ENCODE measurements around the gene NXPH1.

NXPH1 gene

DNA sequence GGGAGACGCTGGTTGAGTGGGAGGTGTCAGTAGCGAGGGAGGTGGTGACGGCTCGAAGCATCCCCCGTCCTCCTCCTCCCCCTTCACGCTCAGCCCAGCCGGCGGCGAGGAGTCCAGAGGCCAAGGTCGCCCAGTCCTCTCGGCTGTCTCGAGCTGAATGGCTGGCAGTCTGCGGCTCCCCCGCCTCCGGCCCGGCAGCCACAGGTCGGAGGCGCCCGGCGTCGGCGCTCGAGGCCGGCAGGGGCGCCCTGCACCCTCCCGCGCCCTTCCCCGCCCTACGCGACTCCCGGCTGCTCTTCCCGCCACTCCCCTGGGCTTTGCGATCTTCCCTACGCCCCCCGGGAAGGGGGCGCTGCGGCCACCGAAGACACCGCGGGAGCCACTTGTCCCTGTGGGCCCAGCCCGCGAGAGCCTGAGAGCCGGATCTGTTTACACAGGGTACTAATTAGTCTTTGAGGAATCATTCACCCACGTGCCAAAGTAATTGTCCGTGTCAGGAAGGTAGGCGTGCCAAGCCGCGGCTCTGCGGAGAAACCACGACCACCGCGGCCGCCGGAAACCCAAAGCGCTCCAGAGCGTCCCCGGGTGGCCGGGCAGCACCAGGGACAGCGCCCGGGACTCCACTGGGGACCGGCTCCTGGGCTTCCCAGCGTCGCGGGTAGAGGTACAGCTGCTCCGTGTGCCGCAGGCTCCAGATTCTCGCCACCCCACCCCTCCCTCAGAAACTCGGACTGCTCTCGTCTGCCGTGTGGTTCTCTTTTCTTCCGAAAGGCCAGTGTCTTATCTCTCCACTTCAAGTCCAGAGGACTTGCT lies at the start of gene NXPH1:
NXPH1 (plus strand) TSS at position 133 of the 813 bp plus-strand sequence.
- DNase-seq: no peak

GRCh38 chr7:8384901-8385300 lies 48.5 kb upstream of the NXPH1 start:
- DNase-seq: no peak

DNA sequence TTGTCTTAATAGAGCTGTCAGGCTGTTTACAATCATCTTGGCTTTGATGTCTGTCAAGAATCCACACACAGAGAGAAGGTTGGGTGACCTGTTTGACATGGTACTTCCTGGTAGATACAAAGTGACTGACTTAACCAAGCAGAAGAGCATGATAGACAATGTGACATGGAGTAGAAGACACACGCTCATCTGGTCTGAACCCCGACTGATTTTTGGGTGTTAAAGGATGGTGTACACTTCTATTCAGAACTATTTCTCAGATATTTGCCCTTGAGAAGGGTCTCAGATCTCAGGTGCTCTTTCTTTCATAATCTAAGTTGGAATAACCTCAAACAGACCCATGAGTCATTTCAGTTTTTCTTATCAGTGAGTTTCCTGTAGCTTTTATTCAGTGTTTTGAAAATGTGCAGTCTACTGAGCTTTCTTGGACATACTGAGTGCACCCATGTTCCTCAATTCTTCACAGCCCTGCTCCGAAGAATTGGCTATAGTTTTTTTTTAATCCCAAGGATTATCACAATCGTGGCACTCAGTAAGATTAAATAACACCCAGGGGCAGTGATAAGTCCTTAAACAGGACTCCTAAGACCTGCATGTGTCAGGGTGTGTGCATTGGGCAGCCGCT lies 46.4 kb upstream of the NXPH1 start:
- no peak for DNase-seq

DNA sequence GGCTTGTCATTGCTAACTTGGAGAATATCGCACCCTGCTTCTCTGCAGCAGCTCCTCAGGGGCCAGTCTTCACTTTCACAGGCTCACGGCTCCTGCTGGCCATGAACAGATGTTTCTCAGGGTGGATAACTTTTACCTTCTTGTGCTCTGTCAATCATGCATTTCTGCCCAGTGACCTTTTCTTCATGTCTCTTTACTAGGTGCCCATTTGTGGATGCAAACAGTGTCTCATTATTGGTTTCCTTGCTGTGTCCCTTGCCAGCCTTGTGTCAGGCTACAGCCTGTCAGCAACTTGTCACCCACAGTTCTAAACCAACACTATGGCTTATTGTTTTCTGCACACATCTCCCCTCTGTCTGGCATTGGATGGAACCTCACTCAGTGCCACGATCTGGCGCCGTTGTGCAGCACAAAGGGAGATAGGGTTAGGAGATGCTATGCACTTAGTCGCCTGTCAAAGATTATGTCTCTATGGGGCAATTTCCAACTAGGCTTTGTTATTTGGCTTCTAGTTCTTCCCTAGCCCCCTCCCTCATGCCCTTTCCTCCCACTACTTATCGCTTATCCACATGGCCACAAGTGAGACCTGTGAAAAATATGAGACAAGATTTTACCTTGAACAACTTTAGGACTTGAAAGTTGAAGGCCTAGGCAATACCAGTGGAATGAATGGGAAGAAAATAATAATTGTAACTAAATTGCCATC lies 45.7 kb upstream of the NXPH1 start:
- DNase-seq: no peak

GRCh38 chr7:8388257-8388625 lies 45.2 kb upstream of the NXPH1 start:
- no peak for DNase-seq

DNA sequence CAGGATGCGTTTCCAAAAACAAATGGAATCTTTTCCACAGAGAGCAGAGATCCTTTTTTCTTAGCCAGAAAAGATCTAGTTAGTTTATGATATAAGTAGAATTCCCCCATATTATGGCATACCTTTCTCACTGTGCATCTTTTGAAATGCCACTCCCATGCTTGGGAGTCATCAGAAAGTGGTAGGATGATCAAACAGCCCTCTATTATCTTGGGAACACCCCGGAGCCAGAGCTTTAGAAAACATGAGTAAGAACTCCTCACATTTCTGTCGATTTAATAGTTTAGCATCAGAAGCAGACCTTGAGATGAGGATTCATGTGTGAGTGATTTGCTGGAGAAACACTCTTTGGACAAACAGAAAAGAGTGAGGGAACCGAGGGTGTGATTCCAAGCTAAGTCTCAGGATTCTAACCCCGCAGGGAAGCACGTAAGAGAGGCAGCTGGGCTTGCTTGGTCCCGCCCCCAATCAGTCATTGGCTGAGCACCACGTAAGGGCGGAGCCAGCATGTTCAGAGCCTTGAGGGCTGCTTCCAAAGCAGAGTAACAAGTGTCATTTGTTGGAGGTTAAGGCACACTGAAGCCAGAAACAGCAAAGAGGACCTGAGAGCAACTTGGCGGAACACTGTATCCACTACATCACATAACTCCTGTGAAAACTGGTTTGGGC lies 43.7 kb upstream of the NXPH1 start:
- peak; percentile 50 for DNase-seq

DNA sequence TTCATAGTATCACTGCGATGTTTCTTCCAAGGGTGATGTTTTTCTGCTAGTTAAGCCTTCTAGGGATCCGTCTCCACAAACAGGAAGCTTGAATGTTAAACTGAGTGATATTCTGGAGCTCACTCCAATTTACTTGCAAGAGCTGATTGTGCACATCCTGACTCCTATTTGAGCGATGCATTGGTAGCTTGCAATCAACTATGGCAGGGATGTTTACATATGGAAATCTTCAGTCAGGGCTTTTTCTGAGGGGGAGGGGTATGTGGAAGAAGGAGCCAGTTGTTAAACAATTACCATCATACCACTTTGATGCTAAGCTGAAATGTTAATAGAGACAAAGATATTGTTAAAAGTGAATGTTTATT lies 43.2 kb upstream of the NXPH1 start:
- DNase-seq: peak; percentile 50

DNA sequence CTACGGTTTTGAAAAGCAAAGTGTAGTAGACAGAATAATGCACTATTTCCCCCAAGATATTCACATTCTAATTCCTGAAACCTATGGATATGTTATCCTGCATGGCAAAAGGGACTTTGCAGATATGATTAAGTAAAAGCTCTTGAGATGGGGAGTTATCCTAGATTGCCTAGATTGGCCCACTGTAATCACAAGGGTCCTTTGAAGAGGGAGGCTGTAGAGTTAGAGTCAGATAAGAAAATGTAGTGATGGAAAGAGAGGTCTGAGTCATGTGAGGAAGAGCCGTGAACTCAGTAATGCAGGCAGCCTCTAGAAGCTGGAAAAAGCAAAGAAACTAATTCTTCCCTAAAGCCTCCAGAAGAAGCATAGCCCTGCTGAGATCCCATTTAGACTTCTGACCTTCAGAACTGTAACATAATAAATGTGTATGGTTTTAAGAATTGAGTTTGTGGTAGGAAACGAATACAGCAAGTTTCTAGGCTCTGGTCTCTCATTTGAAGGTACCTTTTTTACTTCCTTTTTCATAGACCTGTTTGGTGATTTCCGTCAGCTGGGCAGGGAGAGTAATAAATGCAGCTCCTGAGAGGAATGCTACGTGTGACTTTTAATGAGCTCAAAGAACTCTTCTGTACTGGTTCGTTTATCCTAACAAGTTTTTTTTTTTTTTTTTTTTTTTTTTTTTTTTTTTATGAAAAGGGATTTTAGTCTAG lies 41.9 kb upstream of the NXPH1 start:
- no peak for DNase-seq

- DNase-seq: no peak
Observed at GRCh38 chr7:8396294-8396693, 37.1 kb upstream of the NXPH1 start.

GRCh38 chr7:8408871-8409270 lies 24.5 kb upstream of the NXPH1 start:
- DNase-seq: no peak

- no peak for DNase-seq
Observed at GRCh38 chr7:8411103-8411502, 22.3 kb upstream of the NXPH1 start.

GRCh38 chr7:8413600-8413999 lies 19.8 kb upstream of the NXPH1 start:
- DNase-seq: no peak

DNA sequence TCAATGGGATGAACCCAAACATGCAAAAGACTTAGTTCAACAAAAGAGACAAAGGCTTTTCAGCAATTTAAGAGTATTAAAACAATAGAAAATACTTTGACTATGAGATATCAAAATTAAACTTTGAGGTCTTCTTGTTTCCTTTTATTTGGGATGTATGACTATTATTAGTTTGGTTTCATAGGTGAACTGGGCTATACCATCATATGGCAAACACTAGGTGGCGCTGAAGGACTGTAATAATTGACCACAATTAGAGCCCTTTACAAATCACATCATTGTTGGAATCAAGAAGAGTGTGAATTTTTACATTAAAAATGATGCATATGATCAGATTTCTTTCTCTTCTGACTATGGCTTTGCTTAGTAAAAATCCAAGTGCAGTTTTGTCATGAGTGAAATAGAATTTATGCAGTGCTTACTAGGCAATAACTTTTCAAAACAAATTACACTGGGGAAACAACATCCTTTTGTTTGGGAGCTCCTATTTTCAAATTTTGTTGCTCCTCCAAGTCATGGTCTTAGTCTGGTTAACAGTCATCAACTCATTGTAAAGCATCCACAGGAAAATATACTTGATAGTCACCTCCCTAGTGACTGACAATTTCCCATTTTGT lies 14.7 kb upstream of the NXPH1 start:
- DNase-seq: peak; percentile 74

DNA sequence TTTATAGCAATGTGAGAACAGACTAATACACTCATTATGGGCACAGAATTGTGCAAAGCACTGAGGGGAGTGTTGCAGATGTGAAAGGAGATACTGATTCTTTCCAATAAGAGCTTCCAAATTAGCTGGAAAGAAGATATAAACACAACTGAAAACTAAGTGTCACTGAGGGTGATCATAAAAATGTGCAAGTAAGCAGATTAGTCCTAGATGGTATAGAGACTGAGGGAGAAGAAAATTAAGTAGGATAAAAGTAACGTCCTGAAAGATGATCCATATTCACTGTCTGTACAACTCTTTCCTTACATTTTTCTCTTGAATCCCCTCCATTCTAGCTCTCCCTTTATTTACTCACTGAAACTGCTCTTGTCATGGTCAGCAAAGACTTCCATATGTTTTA lies 11.2 kb upstream of the NXPH1 start:
- no peak for DNase-seq

DNA sequence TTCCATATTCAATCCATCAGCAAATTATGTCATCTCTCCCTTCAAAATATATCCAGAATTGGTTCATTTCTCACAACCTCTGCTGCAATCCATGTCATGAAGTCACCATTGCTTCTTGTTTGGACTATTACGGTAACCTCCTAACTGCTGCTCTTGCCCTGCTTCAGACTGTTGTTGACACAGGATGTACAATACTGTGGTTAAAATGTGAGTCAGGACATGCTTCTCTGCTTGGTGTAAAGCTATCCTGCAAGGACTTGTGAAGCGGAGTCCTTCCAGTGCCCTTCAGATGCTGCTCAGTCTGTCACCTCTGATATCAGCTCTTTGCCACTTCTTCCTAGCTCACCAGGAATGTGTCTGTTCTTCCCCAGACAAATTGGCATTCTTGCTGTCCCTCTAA lies 10.4 kb upstream of the NXPH1 start:
- DNase-seq: no peak

GRCh38 chr7:8425223-8425622 lies 8.2 kb upstream of the NXPH1 start:
- no peak for DNase-seq

DNA sequence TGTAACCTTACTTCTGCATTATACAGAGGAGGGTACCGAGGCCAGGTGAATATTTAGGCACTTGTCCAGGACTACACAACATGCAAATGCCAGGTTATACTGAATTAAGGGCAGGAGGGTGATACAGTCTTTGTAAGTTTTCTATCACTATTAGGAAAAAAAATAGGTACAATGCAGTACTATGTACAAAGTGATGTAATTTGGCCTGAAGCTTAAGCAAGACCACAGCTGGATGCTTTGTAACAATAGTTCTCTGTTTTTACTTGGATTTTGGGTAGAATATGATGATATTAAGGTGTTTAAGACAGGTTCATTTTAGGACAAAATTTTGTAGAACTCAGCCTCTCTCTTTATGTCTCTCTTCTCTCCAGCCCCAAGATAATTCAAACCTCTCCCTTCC lies 2.8 kb upstream of the NXPH1 start:
- DNase-seq: no peak

- no peak for DNase-seq
Observed at GRCh38 chr7:8434290-8435002, 1.0 kb downstream of the NXPH1 start.

DNA sequence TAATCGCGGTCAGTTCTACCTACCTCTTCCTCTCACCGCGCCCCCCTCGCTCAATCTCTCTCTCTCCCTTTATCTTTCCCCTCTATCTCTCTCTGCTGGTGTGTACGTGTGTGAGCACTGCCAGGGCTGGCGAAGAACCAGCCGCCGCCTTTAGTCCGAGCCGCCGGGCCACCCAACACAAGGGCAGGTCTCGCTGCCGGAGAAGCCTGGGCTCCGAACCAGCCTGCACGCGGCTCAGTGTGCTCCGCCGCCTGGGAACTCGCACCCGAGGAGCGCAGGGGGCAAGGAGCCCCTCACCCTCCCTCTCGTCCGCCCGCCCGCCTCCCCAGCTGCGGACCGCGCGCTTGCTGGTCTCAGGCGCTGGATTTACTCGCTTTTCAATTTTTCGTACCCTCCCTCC lies 1.7 kb downstream of the NXPH1 start:
- no peak for DNase-seq

- DNase-seq: no peak
Observed at GRCh38 chr7:8435590-8436545, 2.5 kb downstream of the NXPH1 start.

DNA sequence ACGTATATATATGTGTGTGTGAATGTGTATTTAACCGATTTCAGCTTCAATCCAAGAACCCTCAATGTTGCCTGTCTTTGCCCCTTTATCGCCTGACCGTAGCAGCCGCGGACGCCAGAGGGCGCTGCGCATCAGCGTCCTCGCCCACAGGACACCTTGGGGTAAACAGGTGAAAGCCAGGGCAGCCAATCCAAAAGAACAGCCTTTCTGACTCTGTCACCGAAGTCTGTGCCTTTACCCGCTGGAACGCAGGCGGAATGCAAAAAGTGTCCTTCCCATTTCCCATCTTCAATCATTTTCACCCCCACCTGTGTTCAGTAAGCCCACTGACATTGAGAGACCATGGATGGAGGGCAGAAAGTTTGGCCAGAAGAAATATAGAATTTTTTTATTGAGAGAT lies 3.6 kb downstream of the NXPH1 start:
- peak; percentile 72 for DNase-seq
